CD4-positive, alpha-beta T cell treated with Interleukin-6 for 4 hours (primary cell): ENCODE results near the gene FAM193B.
"Not testable (repeated sequence)": the region's sequence is repeated elsewhere in the genome, so short reads cannot be mapped to it uniquely, and the experiment has no call there.

Experiments
- DNase-seq: peaks from one replicate; pipeline ENCODE4 v3.0.0-alpha.2; 2020; ENCODE audit warnings: mixed read lengths

FAM193B gene

GRCh38 chr5:177536386-177536785, 18.0 kb downstream of the FAM193B start:
- no peak for DNase-seq

GRCh38 chr5:177535125-177535524, 19.2 kb downstream of the FAM193B start:
- no peak for DNase-seq

GRCh38 chr5:177534433-177534832, 19.9 kb downstream of the FAM193B start:
- DNase-seq, result not testable (repeated sequence)

GRCh38 chr5:177531209-177531940, 23.0 kb downstream of the FAM193B start:
- DNase-seq, result no peak

- no peak for DNase-seq
Observed at GRCh38 chr5:177530638-177531037, 23.7 kb downstream of the FAM193B start.

- DNase-seq, result no peak
Observed at GRCh38 chr5:177529247-177530203, 24.8 kb downstream of the FAM193B start.

- DNase-seq, result no peak
Observed at GRCh38 chr5:177528631-177529030, 25.7 kb downstream of the FAM193B start.

GRCh38 chr5:177527595-177527994, 26.8 kb downstream of the FAM193B start:
- no peak for DNase-seq

GRCh38 chr5:177526791-177527190, 27.6 kb downstream of the FAM193B start:
- no peak for DNase-seq

- DNase-seq, result no peak
Observed at GRCh38 chr5:177526191-177526590, 28.2 kb downstream of the FAM193B start.

- DNase-seq, result no peak
Observed at GRCh38 chr5:177524941-177525655, 29.3 kb downstream of the FAM193B start.

- DNase-seq, result no peak
Observed at GRCh38 chr5:177524539-177524900, 29.8 kb downstream of the FAM193B start.

GRCh38 chr5:177523711-177524538, 30.4 kb downstream of the FAM193B start:
- DNase-seq, result no peak

- DNase-seq, result no peak
Observed at GRCh38 chr5:177520916-177521513, 33.3 kb downstream of the FAM193B start.

- no peak for DNase-seq
Observed at GRCh38 chr5:177520271-177520670, 34.1 kb downstream of the FAM193B start.

- DNase-seq, result no peak
Observed at GRCh38 chr5:177519463-177520235, 34.7 kb downstream of the FAM193B start.

- DNase-seq, result peak; percentile 97
Observed at GRCh38 chr5:177516601-177517568, 37.5 kb downstream of the FAM193B start, which contains the start of gene DDX41. Gene DDX41 (minus strand): TSS chr5:177516961. CDS start chr5:177516945, 16 bp downstream.

GRCh38 chr5:177515580-177515979, 38.8 kb downstream of the FAM193B start:
- no peak for DNase-seq

GRCh38 chr5:177514541-177514940, 39.8 kb downstream of the FAM193B start:
- no peak for DNase-seq

- DNase-seq, result no peak
Observed at GRCh38 chr5:177513500-177513899, 40.9 kb downstream of the FAM193B start.
